Cardiac fibroblast (primary cell): ENCODE results near the gene TMEM52B.

Experiments
- DNase-seq, 2 donors: peaks; one replicate each; pipeline versions ENCODE4 v3.0.0 to v3.0.0-alpha.2; 2010; ENCODE audit warnings: low read depth in 2 of 2
- H3K4me3 ChIP-seq, 2 donors: replicated peaks in 1 of 2; 1 replicate in 1 of 2; 2 replicates in 1 of 2; pipeline ENCODE4 v1.5.1; 2011; ENCODE audit warnings: low read depth in 2 of 2, low read length in 2 of 2, mild to moderate bottlenecking in 2 of 2, moderate library complexity in 1 of 2
- CTCF ChIP-seq: IDR thresholded peaks from one replicate; pipeline ENCODE4 v1.5.1; 2011; ENCODE audit warnings: low read depth, mild to moderate bottlenecking, low read length, inconsistent platforms

TMEM52B gene

GRCh38 chr12:10169104-10169503 lies 9.7 kb upstream of the TMEM52B start:
- DNase-seq: peak in 1 of 2 donors; percentile 7
- no peak for TF ChIP-seq CTCF

DNA sequence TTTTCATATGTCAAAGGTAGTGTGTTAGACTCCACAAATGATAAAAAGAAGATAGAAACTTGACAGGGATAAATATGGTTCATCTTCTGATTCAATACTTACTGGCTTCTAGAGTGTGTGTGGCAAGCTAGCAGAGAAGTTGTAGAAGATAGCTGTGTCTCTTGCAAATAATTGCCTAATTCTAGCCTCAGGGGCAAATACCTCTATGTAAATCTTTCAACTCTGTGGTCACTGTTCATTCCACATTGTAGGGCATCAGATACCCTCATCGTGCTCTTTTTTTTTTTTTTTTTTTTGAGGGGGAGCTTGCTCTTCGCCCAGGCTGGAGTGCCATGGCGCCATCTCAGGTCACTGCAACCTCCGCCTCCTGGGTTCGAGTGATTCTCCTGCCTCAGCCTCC lies 8.6 kb upstream of the TMEM52B start:
- no peak for TF ChIP-seq CTCF
- DNase-seq: no peak

More at GRCh38 chr12:10169104-10169503, 9.7 kb upstream of the TMEM52B start:
- no peak overlapping the region for H3K4me3 ChIP-seq

GRCh38 chr12:10171973-10172728 lies 6.7 kb upstream of the TMEM52B start, which contains the start of gene OLR1:
Gene OLR1, minus strand, starts transcription at chr12:10172132. Its CDS starts 55 bp downstream, at chr12:10172077.
- H3K4me3 ChIP-seq: no peak within 1 kb of the TSS
- no peak for DNase-seq
- no peak for TF ChIP-seq CTCF

More for the DNA sequence above, 8.6 kb upstream of the TMEM52B start:
- H3K4me3 ChIP-seq: no peak overlapping the region

DNA sequence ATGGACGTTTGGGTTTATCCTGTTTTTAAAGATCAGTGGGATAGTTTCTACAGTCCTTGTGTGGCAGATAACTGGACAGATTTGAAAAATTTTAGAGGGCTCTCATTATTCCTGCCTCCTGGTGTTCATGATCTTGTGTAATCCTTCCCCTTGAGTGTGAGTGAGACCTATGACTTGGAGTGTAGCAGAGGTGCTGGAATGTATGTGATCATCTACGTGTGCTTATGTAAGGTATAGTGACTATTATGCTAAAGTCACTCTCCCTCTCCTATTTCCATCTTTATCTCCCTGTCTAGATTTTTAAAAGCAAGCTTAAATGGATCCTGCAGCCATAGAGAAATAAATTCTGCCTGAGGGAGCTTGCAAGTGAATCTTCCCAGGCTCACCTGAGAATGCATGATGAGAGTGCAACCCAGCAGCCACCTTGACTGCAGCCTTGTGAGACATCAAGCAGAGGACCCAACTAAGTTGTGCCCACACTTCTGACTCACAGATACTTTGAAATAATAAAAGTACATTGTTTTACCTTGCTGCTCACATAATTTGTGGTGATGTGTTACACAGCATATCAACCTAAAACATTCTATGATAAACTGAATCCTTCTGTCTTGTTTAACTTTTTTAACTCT lies 3.7 kb upstream of the TMEM52B start:
- no peak for TF ChIP-seq CTCF
- no peak for DNase-seq
- H3K4me3 ChIP-seq: no peak overlapping the region

- no peak for TF ChIP-seq CTCF
These were observed 2.8 kb upstream of the TMEM52B start for GRCh38 chr12:10175846-10176636.

DNA sequence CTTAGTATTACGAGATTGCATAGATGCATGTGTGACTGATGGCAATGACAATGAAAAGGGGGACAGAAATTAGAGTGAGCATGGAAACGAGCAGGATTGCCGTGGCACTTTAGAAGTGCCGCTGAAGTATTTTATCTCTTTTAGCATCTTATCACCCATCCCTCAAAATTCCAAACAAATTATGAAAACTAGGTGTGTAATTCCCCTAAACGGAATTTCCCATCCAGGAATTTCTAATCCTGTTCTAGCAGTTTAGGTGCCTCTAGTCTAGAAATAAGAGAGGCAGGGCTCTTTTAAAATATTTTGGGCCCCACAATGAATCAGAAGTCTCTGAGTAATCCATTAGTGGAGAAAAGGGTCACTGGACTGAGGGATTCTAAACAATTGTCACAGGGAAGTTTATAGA lies 947 bp downstream of the TMEM52B start:
- no peak overlapping the region for H3K4me3 ChIP-seq
- TF ChIP-seq CTCF: no peak
- DNase-seq: no peak

More at GRCh38 chr12:10175846-10176636, 2.8 kb upstream of the TMEM52B start:
- no peak for DNase-seq
- no peak overlapping the region for H3K4me3 ChIP-seq
